ENCODE data around the gene HIPK2. TPM values are rescaled to one million over a fixed set of nuclear protein-coding genes. Genes with fewer than 3 reads are reported as not detected.

HIPK2 gene
- total RNA-seq, 1 experiment from 2014 or later: 3.6 TPM

GRCh38 chr7:139591550-139592195 lies 186.1 kb downstream of the HIPK2 start:
- DNase-seq (ENCODE audit: low spot score): no peak

GRCh38 chr7:139589474-139589873 lies 188.3 kb downstream of the HIPK2 start:
- no peak for DNase-seq (ENCODE audit: low spot score)

GRCh38 chr7:139588632-139589031 lies 189.2 kb downstream of the HIPK2 start:
- no peak for DNase-seq (ENCODE audit: low spot score)

- no peak for DNase-seq (ENCODE audit: low spot score)
Observed at GRCh38 chr7:139587535-139587934, 190.3 kb downstream of the HIPK2 start.

- no peak for DNase-seq (ENCODE audit: low spot score)
Observed at GRCh38 chr7:139586286-139586685, 191.5 kb downstream of the HIPK2 start.

- DNase-seq (ENCODE audit: low spot score): no peak
Observed at GRCh38 chr7:139585042-139585441, 192.8 kb downstream of the HIPK2 start.

GRCh38 chr7:139583826-139584553 lies 193.8 kb downstream of the HIPK2 start:
- DNase-seq (ENCODE audit: low spot score): no peak

GRCh38 chr7:139582671-139583155 lies 195.1 kb downstream of the HIPK2 start:
- DNase-seq (ENCODE audit: low spot score): no peak

GRCh38 chr7:139582130-139582650 lies 195.6 kb downstream of the HIPK2 start:
- no peak for DNase-seq (ENCODE audit: low spot score)

GRCh38 chr7:139580435-139580834 lies 197.4 kb downstream of the HIPK2 start:
- DNase-seq (ENCODE audit: low spot score): no peak

- DNase-seq (ENCODE audit: low spot score): no peak
Observed at GRCh38 chr7:139576179-139576973, 201.4 kb downstream of the HIPK2 start.

GRCh38 chr7:139575338-139575680 lies 202.5 kb downstream of the HIPK2 start:
- no peak for DNase-seq (ENCODE audit: low spot score)

GRCh38 chr7:139574618-139575337 lies 203.0 kb downstream of the HIPK2 start:
- DNase-seq (ENCODE audit: low spot score): no peak

- no peak for DNase-seq (ENCODE audit: low spot score)
Observed at GRCh38 chr7:139573871-139574270, 203.9 kb downstream of the HIPK2 start.

- no peak for DNase-seq (ENCODE audit: low spot score)
Observed at GRCh38 chr7:139572704-139573385, 205.0 kb downstream of the HIPK2 start.

- DNase-seq (ENCODE audit: low spot score): no peak
Observed at GRCh38 chr7:139572071-139572470, 205.7 kb downstream of the HIPK2 start.

GRCh38 chr7:139571651-139572050 lies 206.1 kb downstream of the HIPK2 start:
- no peak for DNase-seq (ENCODE audit: low spot score)

GRCh38 chr7:139571190-139571589 lies 206.6 kb downstream of the HIPK2 start:
- no peak for DNase-seq (ENCODE audit: low spot score)

GRCh38 chr7:139570626-139571025 lies 207.2 kb downstream of the HIPK2 start:
- no peak for DNase-seq (ENCODE audit: low spot score)

- DNase-seq (ENCODE audit: low spot score): no peak
Observed at GRCh38 chr7:139570119-139570518, 207.7 kb downstream of the HIPK2 start.
